NCI-H460 (cell line): ENCODE results near the gene WDR13. TPM values are rescaled to one million over a fixed set of nuclear protein-coding genes. Genes with fewer than 3 reads are reported as not detected.

Experiments
- DNase-seq: peaks from one replicate; pipeline ENCODE4 v3.0.0-alpha.2; 2016; ENCODE audit warnings: low read depth; ENCODE audit errors: extremely low read depth
- total RNA-seq: library from RNA; depleted of rRNA; stranded (reverse); fragments of >200 nt; shearing (Covaris generic); gene quantifications from 2 replicates; pipeline ENCODE4 v1.2.3, GENCODE V29; 2014

Gene WDR13
- total RNA-seq, 1 experiment from 2014 or later, result 81.0 TPM

DNA sequence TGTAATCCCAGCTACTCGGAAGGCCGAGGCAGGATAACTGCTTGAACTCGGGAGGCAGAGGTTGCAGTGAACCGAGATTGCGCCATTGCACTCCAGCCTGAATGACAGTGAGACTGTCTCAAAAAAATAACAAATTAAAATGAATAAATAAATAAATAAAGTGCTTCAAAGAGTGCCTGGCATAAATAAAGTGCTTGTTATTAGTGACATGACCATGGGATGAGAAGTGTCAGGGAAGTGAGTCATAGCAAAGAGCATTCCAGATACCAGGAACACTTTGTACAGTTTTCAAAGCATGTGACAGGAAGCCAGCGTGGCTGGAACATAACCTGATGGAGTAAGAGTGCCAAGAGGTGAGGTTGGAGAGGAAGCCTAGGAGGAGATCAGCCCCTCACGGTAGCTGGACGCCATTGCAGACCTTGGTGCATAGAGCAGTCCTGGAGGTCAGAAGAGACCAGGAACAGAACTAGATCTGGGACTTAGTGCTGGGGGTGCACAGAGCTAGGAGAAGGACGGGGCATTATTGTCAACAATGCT is 6.0 kb upstream of the WDR13 start:
- peak; percentile 75 for DNase-seq

GRCh38 chrX:48592971-48593370 is 4.3 kb upstream of the WDR13 start:
- DNase-seq, result no peak

GRCh38 chrX:48595929-48596328 is 1.4 kb upstream of the WDR13 start:
- DNase-seq, result no peak

DNA sequence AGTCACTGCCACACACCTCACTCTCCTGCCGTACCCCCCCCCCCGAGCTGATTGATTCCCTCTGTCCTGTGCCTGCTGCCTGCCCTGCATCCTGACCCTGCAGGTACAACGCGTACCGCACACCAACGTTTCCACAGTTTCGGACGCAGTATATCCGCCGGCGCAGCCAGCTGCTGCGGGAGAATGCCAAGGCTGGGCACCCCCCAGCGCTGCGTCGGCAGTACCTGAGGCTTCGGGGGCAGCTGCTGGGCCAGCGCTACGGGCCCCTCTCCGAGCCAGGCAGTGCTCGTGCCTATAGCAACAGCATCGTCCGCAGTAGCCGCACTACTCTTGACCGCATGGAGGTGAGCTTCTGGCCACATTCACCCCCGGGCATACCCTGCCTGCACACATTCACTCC is 1.3 kb downstream of the WDR13 start:
- DNase-seq, result no peak

GRCh38 chrX:48599341-48599740 is 2.0 kb downstream of the WDR13 start:
- DNase-seq, result no peak

- no peak for DNase-seq
These were observed 2.9 kb downstream of the WDR13 start for GRCh38 chrX:48600226-48600625.

DNA sequence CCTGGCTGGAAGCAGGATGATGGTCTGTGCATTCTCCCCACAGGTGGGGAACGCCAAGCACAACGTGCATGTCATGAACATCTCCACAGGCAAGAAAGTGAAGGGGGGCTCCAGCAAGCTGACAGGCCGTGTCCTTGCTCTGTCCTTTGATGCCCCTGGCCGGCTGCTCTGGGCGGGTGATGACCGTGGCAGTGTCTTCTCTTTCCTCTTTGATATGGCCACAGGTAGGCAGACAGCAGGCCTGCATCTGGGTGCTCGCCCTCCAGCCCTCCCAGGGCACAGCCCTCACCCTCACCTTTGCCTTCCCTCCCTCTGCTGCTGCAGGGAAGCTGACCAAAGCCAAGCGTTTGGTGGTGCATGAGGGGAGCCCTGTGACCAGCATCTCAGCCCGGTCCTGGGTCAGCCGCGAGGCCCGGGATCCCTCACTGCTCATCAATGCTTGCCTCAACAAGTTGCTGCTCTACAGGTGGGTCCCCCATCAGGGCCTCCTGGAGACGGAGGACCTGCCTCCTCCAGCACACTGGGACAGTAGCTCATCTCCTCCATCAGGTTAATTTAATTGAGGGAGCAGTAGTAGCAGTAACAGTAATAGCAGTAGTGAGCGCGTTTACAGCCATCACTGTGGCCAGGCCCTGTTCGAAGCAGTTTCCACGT is 4.6 kb downstream of the WDR13 start:
- no peak for DNase-seq

DNA sequence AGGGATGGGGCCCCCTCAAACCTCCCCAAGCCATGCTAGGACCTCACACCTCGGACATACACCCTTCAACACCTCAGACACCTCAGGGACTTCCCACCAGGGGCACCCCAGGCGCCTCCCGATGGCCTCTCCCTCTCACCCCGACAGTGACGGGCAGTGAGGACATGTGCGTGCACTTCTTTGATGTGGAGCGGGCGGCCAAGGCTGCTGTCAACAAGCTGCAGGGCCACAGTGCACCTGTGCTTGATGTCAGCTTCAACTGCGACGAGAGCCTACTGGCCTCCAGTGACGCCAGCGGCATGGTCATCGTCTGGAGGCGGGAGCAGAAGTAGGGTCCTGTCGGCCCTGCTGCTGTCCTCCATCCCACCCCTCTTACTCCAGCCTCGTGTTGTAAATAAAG is 7.4 kb downstream of the WDR13 start:
- DNase-seq, result no peak

- DNase-seq, result no peak
These were observed 8.8 kb downstream of the WDR13 start for GRCh38 chrX:48606091-48606490.

GRCh38 chrX:48611703-48612102 is 14.4 kb downstream of the WDR13 start:
- no peak for DNase-seq

GRCh38 chrX:48613502-48614160 is 16.3 kb downstream of the WDR13 start:
- DNase-seq, result no peak

DNA sequence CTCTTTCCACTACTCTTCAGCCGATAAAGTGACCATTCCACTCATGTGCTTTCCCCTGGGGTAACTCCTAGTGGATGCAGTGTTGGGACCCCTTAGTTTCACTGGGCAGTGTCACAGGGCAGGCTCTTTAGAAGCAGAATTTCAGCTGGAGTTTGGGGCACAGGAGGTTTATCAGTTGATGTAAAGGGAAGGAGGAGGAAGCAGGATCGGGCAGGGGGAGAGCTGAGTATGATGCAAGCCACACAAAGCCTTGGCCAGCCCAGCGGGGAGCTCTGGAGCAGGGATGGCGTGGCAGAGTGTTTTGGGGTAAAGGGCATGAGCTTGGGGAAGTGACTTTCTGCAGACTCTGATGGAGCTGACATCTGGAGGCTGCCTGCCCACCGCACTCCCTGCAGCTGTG is 19.3 kb downstream of the WDR13 start:
- no peak for DNase-seq

DNA sequence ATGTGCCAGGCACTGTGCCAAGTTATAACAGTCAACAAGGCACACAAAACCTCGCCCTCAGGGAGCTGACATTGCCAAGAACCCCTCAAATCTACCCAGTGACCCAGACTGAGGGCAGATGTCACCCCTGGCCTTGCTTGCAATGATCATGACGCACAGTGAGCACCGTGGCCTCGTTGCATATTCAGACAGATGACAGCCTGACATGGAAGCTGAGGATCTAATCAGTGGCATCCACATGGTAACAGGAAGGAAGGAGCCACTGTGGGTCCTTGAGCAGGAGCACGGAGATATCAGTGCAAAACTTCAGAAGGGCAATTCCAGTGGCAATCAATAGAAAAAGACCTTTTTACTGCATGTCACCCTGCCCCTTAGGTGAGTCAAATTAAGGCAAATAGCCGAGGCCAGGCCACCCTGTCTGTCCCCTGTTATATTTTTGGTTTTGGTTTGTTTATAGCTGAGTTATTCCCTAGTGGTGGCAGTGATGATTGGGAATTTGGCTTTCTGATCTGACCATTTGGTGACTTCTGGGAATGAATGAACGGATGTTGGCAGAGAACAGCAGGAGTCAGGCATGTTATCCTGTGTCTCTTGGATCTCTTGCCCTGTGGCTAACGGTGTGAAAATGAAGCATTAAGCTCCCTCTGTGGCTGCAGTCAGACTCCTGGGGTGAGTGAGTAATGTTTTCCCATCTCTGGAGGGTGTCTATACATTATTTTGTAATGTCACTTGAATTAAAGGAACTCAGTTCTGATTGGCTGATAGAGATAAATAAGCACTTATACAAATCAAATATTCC is 20.4 kb downstream of the WDR13 start:
- no peak for DNase-seq

GRCh38 chrX:48626401-48627298 is 29.4 kb downstream of the WDR13 start:
- no peak for DNase-seq

DNA sequence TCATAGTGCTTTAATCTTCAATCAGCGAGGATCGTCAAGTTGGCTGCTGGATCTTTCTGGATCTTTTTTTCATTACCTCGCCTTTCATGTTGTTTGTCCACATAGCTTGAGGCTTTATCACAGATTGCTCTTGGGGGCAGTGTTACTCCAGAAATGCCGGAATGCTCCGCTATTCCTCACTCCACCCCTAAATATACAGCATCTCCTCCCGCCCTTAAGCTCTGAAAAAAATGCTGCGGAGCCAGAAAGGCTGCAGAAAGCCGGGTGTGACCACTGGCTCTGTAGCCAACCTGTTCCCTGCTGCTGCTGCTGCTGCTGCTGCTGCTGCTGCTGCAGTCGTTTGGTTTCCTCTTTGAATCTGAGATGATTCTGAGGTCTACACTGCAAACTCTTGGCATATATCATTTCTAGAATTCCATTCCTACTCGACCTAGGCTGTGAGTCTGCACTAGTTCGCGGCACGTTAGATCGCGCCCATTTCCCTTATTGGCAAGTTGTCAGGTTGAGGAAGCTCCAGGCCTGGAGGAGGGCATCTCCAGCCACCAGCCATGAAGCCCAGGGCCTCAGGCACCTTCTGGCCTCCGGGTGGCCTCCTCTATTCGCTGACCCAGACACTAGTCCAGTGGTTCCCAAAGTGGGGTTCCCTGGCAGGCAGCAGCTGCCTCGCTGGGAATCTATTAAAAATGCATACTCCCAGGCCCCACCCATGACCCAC is 34.2 kb downstream of the WDR13 start:
- DNase-seq, result peak; percentile 91

DNA sequence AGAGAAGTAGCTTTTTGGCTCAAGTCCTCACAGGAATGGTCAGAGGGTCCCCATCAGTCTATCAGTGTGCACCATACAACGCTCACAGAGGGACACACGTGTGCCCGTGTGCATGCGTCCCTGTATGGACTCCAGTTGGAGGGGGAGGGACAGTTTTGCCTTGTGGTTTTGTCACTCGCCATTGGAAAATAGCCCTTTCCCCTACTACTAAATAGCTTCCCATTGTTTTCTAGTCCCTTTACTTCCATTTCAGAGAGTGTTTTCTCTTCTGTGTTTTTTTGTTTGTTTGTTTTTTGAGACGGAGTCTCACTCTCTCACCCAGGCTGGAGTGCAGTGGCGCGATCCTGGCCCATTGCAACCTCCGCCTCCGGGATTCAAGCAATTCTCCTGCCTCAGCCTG is 34.9 kb downstream of the WDR13 start:
- no peak for DNase-seq

GRCh38 chrX:48636301-48636700 is 39.0 kb downstream of the WDR13 start:
- no peak for DNase-seq

- no peak for DNase-seq
These were observed 39.5 kb downstream of the WDR13 start for GRCh38 chrX:48636776-48637175.

DNA sequence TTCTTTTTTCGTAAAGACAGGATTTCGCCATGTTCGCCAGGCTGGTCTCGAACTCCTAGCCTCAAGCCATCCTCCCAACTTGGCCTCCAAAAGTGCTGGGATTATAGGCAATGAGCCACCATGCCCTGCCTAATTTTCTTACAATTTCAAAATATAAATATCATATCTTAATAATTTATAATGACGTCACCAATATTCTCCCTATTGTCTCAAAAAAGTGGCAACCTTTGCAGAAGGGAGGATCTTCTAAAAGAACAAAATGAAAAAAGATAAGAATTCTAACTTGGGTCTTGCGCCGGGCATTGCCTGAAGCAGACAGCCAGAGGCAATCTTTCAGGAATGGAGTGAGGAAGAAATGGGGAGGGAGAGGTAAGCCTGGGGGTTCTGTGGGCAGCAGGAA is 48.4 kb downstream of the WDR13 start:
- no peak for DNase-seq

- DNase-seq, result peak; percentile 54
These were observed 51.1 kb downstream of the WDR13 start for GRCh38 chrX:48648336-48648751.
